Neutrophil (primary cell): ENCODE measurements around the gene CCDC124.
A peak's percentile ranks its signal among the peaks of the same experiment; 100 is the strongest.
"Not testable (repeated sequence)": the region's sequence is repeated elsewhere in the genome, so short reads cannot be mapped to it uniquely, and the experiment has no call there.

Experiments used
- H3K27ac ChIP-seq: fragments of 200-600 bp; sonication (generic); 2 replicates; pipeline ENCODE4 v1.5.1; 2016; ENCODE audit warnings: mild to moderate bottlenecking, moderate library complexity
- H3K27me3 ChIP-seq: fragments of 200-600 bp; sonication (generic); 2 replicates; pipeline ENCODE4 v1.6.0; 2016; ENCODE audit warnings: mild to moderate bottlenecking
- H3K36me3 ChIP-seq: fragments of 200-600 bp; sonication (generic); 2 replicates; pipeline ENCODE4 v1.5.1; 2017
- H3K4me1 ChIP-seq, 2 experiments: fragments of 200-600 bp in 1 of 2; sonication (generic) in 1 of 2; 1 replicate in 1 of 2; 2 replicates in 1 of 2; pipeline versions ENCODE4 v1.5.1 to v1.6.1; 2013 to 2016; ENCODE audit warnings: low read depth in 1 of 2, low read length in 1 of 2, mild to moderate bottlenecking in 1 of 2, moderate library complexity in 1 of 2; ENCODE audit not compliant: control insufficient read depth in 1 of 2, insufficient read depth in 1 of 2
- H3K4me3 ChIP-seq, 2 experiments: fragments of 200-600 bp in 1 of 2; sonication (generic) in 1 of 2; 1 replicate in 1 of 2; 2 replicates in 1 of 2; pipeline ENCODE4 v1.5.1; 2013 to 2016; ENCODE audit warnings: low read depth in 1 of 2, low read length in 1 of 2, mild to moderate bottlenecking in 1 of 2, moderate library complexity in 1 of 2
- H3K9me3 ChIP-seq: fragments of 200-600 bp; sonication (generic); 2 replicates; pipeline ENCODE4 v1.5.1; 2016
- CTCF ChIP-seq: fragments of 200-600 bp; sonication (generic); IDR thresholded peaks from 2 replicates; pipeline ENCODE4 v1.5.1; 2016; ENCODE audit warnings: antibody characterized with exemption

CCDC124 gene

GRCh38 chr19:17932485-17933338, at the start of gene CCDC124:
TSS of gene CCDC124 (plus strand) at chr19:17933015. CDS start at chr19:17936421, 3,406 bp downstream.
- peaks cover 15 to 17% of the 10 kb centered on the region in 2 experiments for H3K4me1 ChIP-seq
- H3K9me3 ChIP-seq: no peaks in the 10 kb centered on the region
- TF ChIP-seq CTCF: peak; percentile 81
- peak within 1 kb of the TSS; percentile 90 for H3K27ac ChIP-seq
- peaks cover 5% of the 10 kb centered on the region for H3K36me3 ChIP-seq
- H3K4me3 ChIP-seq: peak within 1 kb of the TSS; percentile 72 to 83
- H3K27me3 ChIP-seq: peaks cover 32% of the 10 kb centered on the region

GRCh38 chr19:17883627-17884410, 49.0 kb upstream of the CCDC124 start:
- TF ChIP-seq CTCF: no peak
- Histone ChIP-seq H3K27me3 (no peaks in the 10 kb centered on the region), H3K9me3 (no peaks in the 10 kb centered on the region), H3K36me3 (no peaks in the 10 kb centered on the region), H3K27ac (no peak overlapping the region), H3K4me3 (no peak overlapping the region), H3K4me1 (no peaks in the 10 kb centered on the region)

- no peak overlapping the region for H3K27ac ChIP-seq
- no peaks in the 10 kb centered on the region for H3K4me1 ChIP-seq
- no peak for TF ChIP-seq CTCF
- no peak overlapping the region for H3K4me3 ChIP-seq
- no peaks in the 10 kb centered on the region for H3K9me3 ChIP-seq
- H3K36me3 ChIP-seq: no peaks in the 10 kb centered on the region
- H3K27me3 ChIP-seq: no peaks in the 10 kb centered on the region
Observed at GRCh38 chr19:17886515-17886914, 46.3 kb upstream of the CCDC124 start.

GRCh38 chr19:17887221-17887620, 45.6 kb upstream of the CCDC124 start:
- H3K4me3 ChIP-seq, H3K9me3 ChIP-seq, H3K27me3 ChIP-seq, H3K4me1 ChIP-seq, H3K27ac ChIP-seq, H3K36me3 ChIP-seq: not testable (repeated sequence)

- no peak for TF ChIP-seq CTCF
- Histone ChIP-seq H3K9me3 (no peaks in the 10 kb centered on the region), H3K27ac (no peak overlapping the region), H3K4me1 (no peaks in the 10 kb centered on the region), H3K4me3 (no peak overlapping the region), H3K27me3 (no peaks in the 10 kb centered on the region), H3K36me3 (no peaks in the 10 kb centered on the region)
Observed at GRCh38 chr19:17888260-17888659, 44.6 kb upstream of the CCDC124 start.
